NCI-H2029 treated with DMSO at 0.1 percent for 48 hours (cell line): ENCODE data around the gene HRCT1.

ENCODE experiments used
- DNase-seq: peaks from one replicate; lab custom pipeline; 2025; lab: John Stamatoyannopoulos, UW

Gene HRCT1

DNA sequence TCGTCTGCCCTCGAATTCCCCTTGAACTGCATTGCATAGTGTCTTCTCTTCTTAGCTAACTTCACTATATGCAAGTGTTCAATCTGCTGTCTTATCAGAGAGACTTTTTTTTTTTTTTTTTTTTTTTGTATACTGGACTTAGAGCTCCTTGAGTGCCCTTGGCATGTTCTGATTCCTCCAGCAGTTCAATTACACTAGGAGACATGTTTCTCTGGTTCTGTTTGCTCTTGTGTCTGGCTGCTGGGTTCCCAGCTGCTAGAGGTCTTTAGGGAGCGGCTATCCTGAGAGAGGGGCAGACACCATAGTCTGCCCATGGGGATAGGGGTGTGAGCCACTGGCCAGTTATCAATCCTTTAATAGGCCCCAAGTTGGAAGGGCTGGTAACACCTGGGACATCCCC lies 38.8 kb downstream of the HRCT1 start:
- no peak for DNase-seq

DNA sequence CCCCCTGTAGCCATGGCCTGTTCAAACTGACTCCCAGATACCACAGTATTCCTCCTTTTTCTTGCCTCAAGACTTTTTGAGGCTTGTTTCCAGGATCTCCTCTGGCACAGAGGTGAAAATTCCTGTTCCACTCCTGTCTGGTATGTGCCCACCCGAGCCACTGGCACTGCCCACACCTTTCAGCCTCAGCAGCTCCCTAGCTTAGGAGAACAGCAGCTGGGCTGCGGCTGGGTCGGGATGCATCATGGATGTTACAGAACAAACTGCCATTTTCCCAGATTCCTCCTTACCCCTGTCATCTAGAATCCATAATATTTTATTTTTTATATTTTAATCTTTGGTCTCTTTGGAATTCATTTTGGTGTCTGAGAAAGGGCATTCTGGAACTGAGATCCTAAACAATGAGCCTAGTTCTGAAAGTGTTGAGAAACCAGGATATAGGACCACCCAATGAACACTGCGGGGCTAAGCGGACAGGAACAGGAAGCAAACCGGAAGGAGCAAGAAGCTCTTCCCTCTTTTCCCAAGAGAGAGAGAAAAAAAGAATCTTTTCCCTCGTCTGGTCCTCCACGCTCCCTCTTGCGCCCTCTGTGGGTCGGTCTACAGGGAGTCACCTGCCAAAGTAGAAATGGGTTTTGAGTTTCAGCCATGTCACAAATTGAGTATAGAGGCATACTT lies 39.5 kb downstream of the HRCT1 start:
- peak; percentile 83 for DNase-seq

DNA sequence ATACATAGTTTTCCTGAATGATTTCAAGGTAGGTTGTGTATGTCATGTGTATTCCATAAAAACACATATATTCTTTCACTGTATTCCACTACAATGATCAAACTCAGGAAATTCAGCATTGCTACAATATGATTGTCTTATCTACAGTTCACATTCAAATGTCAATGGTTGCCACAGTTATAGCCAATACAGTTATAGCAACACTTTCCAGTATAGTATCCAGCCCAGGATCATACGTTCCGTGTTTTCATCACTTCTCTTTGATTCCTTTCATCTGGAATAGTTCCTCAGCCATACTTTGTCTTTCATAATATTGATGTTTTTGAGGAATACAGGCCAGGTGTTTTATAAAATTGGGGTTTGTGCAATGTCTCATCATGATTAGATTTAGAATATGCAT lies 42.4 kb downstream of the HRCT1 start:
- no peak for DNase-seq

GRCh38 chr9:35948901-35949318 lies 42.9 kb downstream of the HRCT1 start:
- DNase-seq = no peak

DNA sequence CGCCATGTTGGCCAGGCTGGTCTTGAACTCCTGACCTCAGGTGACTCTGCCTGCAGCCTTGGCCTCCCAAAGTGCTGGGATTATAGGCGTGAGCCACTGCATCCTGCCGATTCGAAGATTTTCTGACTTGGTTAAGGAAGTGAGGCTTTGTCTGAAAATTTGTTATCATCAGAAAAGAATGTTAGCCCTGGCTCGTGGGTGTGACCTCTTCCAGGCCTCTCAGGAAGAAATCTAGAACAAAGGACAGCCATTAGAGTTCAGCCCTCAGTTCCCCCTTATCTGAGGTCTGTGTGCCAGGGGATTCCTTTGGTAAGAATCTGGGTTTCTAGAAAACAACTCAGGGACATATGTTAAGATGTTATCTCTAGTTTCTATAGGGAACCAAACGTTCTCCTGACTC lies 45.7 kb downstream of the HRCT1 start:
- no peak for DNase-seq

GRCh38 chr9:35952526-35953191 lies 46.7 kb downstream of the HRCT1 start:
- DNase-seq = no peak

- DNase-seq = peak; percentile 65
Measured at GRCh38 chr9:35954942-35955546, 49.0 kb downstream of the HRCT1 start.

DNA sequence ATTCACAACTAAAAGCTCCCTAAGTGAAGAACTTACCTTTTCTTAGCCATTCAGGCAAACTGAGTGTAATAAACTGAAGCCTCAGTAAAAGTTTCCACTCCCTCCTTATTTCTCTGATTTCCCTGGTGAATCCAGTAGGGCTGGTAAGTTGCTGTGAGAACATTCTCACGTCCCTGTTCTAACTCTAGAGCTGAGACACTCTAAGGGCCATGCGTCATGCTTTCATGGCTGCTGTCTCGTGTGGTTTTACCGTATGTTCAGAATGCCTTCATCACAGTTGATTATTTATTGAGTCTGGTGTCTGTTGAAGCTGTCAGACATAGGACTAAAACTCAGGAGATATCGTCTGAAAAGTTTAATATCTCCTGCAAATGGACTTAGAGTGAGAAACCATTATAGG lies 50.6 kb downstream of the HRCT1 start:
- DNase-seq = no peak
